NCI-H2107 treated with DMSO at 0.1 percent for 48 hours (cell line): ENCODE measurements around the gene GPR37.

Experiments used
- DNase-seq: peaks from one replicate; lab custom pipeline; 2025; ENCODE audit not compliant: unreplicated experiment; lab: John Stamatoyannopoulos, UW

GPR37 gene

GRCh38 chr7:124780608-124781007, 15.0 kb upstream of the GPR37 start:
- DNase-seq, result no peak

GRCh38 chr7:124780056-124780455, 14.5 kb upstream of the GPR37 start:
- no peak for DNase-seq

GRCh38 chr7:124779620-124780019, 14.0 kb upstream of the GPR37 start:
- no peak for DNase-seq

- peak; percentile 20 for DNase-seq
Observed at GRCh38 chr7:124779194-124779593, 13.6 kb upstream of the GPR37 start.

- DNase-seq, result no peak
Observed at GRCh38 chr7:124777268-124777667, 11.7 kb upstream of the GPR37 start.

GRCh38 chr7:124776153-124776552, 10.6 kb upstream of the GPR37 start:
- DNase-seq, result no peak

- DNase-seq, result no peak
Observed at GRCh38 chr7:124775422-124775821, 9.8 kb upstream of the GPR37 start.

GRCh38 chr7:124773938-124774337, 8.3 kb upstream of the GPR37 start:
- DNase-seq, result no peak

- no peak for DNase-seq
Observed at GRCh38 chr7:124773339-124773738, 7.7 kb upstream of the GPR37 start.

GRCh38 chr7:124769136-124769535, 3.5 kb upstream of the GPR37 start:
- DNase-seq, result no peak

- DNase-seq, result no peak
Observed at GRCh38 chr7:124768525-124768924, 2.9 kb upstream of the GPR37 start.

GRCh38 chr7:124764847-124765400, 668 bp downstream of the GPR37 start:
- peak; percentile 10 for DNase-seq

GRCh38 chr7:124764051-124764846, 1.3 kb downstream of the GPR37 start:
- no peak for DNase-seq

GRCh38 chr7:124762611-124763143, 2.9 kb downstream of the GPR37 start:
- DNase-seq, result no peak

GRCh38 chr7:124761164-124761715, 4.4 kb downstream of the GPR37 start:
- DNase-seq, result no peak

- no peak for DNase-seq
Observed at GRCh38 chr7:124758327-124758726, 7.3 kb downstream of the GPR37 start.

- no peak for DNase-seq
Observed at GRCh38 chr7:124754576-124755268, 10.9 kb downstream of the GPR37 start.

GRCh38 chr7:124752310-124752709, 13.3 kb downstream of the GPR37 start:
- no peak for DNase-seq

- DNase-seq, result no peak
Observed at GRCh38 chr7:124751027-124751426, 14.6 kb downstream of the GPR37 start.

GRCh38 chr7:124747072-124747471, 18.5 kb downstream of the GPR37 start:
- DNase-seq, result no peak

- DNase-seq, result no peak
Observed at GRCh38 chr7:124738639-124739038, 27.0 kb downstream of the GPR37 start.
